ENCODE data around the gene DDX52.
"Not testable (repeated sequence)": the region's sequence is repeated elsewhere in the genome, so short reads cannot be mapped to it uniquely, and the experiment has no call there.

Gene DDX52

DNA sequence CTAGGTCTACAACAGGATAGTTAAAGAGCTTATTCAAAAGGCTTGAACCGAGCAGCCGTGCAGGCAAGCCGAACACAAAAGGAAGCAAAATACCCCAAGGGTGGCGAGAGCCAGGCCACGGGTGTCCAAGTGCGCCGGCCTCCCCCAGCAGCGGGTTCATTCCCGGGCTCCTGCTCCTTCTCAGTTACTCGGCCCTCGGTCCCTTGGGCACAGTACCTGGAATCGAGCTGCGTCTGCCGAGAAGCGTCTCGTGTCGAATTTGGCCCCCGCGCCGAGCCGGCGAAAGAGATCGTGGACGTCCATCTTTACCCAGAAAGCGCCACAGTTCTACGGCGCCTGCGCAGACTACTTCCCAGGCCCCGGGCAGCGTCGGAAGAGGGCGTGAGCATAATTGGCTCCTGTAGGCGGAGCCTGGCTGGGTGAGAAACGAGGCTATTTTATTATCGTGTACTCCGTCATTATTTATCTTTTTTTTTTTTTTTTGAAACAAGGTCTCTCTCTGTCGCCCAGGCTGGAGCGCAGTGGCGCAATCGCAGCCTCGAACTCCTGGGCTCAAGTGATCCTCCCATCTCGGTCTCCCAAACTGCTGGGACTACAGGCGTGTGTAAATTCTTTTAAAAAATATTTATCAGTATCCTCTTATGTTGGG lies at the start of gene DDX52:
Gene DDX52, minus strand, starts transcription at position 329 of the 649 bp plus-strand sequence. Its CDS starts 26 bp downstream, at position 303.
- peak; percentile 90 for DNase-seq (ENCODE audit: low spot score)

DNA sequence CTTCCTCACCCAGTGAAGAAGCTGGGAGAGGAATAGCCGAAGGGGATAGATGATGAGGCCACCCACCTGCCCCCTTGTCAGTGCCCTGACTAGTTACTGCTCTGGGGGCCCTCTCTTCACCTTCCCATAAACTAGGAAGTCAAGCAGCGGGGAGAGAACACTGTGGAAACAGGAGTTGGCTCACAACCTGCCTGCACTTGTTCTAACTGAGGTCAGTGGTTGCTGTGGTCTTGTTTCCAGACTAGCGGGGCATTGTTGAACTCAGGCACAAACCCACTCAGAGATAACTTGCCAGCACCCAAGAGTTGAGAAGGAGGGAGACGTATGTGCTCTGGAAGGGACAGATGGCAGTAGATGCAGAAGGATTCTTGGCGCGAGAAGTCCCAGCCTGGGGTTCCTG lies 48.6 kb upstream of the DDX52 start:
- no peak for DNase-seq (ENCODE audit: low spot score)

DNA sequence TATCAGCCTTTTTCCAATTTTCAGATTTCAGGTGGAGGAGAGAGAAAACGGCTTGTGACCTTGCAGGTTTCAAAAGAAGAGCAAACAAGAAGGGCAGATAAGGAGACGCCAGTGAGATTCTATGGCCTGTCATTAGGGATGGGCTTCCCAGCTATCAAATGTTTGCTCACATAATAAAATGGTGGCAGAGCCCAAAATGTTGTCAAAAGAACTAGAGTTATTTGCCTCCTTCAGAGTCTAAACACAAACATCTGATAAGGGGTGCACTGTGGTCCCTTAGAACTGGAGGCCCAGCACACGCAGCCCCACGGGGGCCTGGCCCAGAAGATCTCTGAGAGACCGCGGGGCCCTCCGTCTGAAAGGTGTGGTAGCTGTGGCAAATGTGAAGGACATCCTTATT lies 46.1 kb upstream of the DDX52 start:
- DNase-seq (ENCODE audit: low spot score), result no peak

GRCh38 chr17:37683454-37683984 lies 40.3 kb upstream of the DDX52 start:
- peak; percentile 2 for DNase-seq (ENCODE audit: low spot score)

DNA sequence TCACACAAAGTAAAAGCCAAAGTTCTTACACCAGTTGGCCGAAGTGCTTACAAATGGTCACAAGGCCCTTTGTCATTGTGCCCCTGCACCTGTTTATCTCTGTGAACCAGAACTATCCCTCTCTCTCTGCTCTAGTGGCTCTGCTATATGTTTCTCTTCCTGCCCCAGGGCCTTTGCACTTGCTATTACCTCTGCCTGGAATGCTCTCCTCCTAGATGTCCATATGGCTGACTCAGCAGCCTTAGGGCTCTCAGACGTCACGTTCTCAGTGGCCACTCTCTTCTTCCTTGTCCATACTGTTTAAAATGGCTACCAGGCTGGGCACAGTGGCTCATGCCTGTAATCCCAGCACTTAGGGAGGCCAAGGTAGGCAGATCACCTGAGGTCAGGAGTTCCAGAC lies 38.8 kb upstream of the DDX52 start:
- no peak for DNase-seq (ENCODE audit: low spot score)

GRCh38 chr17:37679995-37680394 lies 36.7 kb upstream of the DDX52 start:
- not testable (repeated sequence) for DNase-seq (ENCODE audit: low spot score)

DNA sequence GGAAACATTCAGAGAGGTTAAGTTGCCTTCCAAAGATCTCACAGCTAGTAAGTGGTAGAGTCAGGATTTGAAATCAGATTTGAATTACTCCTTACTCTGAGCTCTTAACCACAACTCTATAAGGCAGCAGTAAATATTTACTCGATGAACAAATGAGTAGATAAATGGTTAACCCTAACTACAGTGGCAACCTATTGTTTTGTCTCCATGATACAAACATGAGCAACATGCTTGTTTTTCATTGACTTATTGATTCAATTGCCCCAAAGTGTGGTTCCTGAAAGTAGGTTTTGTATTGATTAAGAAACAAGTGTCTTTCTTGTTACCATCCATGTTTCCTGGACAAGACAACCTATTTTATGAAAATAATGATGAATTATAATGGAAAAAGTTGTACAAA lies 34.8 kb upstream of the DDX52 start:
- no peak for DNase-seq (ENCODE audit: low spot score)

DNA sequence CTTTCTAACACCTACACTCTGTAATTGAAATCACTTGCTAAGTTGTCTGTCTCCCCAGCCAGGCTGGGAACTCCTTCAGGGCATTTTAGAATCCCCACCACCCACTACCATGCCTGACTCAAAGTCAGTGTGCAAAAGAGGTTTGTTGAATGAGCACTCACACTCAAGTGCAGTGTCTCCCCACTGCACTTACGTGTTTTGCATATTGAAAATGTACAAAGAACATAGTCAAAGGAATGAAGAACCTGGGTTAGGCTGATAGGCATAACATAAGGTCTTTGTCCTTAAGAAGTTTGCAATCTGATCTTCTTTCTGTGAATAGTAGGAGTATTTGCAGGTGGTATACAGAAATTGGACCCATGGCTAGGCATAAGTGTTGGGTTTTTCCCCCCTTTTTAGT lies 33.8 kb upstream of the DDX52 start:
- no peak for DNase-seq (ENCODE audit: low spot score)

DNA sequence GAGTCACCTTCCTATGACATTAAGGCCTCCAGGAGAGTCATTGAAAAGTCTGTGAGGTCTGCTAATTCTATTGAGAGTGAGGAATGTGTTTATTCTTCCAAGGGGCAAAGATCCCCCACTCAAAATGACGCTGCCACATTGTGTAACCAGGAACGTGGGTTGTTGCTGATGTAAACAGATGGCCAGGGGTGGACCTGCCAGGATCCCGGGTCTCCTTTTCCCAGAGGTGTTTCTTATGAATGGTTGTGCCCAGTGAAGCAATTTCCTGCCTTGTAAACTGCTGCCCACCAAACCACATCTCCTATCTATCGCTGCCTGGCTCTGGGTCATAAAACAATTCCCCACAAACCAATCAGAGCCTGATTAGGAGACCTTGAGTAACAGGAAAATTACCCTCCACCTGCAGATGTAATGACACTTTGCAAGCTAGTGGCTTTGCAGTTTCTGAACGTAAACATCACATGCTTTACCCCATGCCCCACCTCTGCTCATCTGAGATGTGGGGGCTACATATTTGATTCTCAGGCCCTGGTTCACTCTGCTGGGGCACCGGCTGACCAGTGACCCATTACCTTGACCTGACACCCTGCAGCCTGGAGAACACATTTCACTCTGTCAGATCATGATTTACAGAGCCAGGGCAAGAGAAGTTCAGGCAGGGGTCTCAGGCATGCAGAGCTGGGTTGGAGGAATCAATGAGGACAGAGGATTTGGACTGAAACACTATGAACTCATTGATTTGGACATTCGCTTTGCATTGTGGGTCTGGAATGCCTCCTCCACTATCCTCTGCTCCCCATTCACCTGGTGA lies 33.1 kb upstream of the DDX52 start:
- no peak for DNase-seq (ENCODE audit: low spot score)

DNA sequence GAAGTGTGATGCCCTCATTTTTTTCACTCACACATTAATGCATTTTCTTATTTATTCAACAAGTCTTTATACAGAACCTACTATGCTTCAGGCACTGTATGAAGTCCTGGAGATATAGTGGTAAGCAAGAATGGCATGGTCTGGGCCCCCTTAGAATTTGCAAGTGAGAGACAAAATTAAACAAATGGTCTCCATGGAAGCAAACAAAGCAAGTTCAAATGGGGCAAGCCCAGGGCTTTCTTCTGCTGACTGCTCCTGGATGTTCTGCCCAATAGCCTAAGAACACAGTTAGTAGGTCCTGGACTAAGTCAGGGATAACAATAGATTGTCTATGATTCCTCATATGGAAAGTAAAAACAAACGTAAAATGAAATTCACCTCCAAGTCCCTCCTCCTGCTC lies 31.3 kb upstream of the DDX52 start:
- DNase-seq (ENCODE audit: low spot score), result no peak

- DNase-seq (ENCODE audit: low spot score), result no peak
Measured at GRCh38 chr17:37673386-37673785, 30.1 kb upstream of the DDX52 start.

DNA sequence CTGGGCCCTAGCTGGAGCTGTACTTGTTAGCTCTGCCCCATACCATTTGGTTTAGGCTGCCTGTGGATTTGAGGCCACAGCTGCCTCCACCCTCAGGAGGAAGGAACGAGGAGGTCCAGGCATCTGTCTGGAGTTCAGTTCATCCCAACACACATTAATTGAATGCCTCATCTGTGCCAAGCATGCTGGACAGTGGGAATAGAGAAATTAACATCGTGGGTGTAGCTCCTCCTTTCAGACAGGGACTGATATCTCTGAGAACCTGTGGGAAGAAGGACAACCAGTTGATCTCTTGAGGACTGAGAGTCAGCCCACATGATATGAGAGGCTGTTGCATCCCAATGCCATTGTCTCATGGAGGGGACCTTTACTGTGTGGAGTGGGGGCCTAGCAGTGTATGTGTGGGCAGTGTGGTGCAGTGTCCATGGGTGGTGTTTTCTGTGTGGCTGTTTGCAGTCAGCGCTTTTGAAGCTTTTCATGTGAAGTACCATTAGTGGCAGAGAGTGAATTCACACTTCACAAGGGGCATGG lies 29.4 kb upstream of the DDX52 start:
- no peak for DNase-seq (ENCODE audit: low spot score)

- DNase-seq (ENCODE audit: low spot score), result no peak
Measured at GRCh38 chr17:37671824-37672547, 28.7 kb upstream of the DDX52 start.

DNA sequence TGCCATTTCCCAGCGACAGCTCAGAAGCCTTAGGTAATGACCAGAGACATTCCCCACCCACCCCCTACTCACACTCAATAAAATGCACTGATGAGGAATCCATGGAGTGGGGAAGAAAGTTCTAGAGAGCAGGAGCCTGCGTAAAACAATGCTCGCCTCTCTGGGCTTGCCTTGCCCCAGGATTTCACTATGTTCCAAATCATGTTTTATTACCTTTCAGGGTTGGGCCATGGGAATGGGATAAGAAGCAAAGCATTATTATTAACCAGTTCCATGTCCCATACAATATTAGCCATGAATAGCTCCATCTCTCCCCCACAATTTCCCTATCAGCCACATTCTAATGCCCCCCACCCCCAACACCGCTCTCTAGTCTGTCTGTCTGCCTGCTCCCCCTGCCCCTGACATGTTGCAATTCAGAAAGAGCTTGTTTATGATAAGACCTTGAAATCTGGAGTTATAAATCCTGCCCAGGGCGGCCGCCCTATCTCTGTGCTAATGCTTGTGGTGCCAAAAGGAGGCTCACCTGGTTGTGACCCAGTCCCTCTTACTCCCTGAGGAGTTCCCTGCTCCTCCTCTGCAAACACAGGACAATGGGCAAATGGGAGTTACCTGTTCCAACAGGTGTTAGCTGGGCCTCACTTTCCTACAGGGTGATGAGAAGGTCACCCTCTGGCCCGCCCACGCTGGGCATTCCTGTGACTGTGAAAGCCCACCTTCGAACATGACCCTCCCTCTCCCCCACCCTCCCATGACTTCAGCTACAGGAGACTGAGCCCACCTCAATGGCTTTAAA lies 28.0 kb upstream of the DDX52 start:
- no peak for DNase-seq (ENCODE audit: low spot score)

DNA sequence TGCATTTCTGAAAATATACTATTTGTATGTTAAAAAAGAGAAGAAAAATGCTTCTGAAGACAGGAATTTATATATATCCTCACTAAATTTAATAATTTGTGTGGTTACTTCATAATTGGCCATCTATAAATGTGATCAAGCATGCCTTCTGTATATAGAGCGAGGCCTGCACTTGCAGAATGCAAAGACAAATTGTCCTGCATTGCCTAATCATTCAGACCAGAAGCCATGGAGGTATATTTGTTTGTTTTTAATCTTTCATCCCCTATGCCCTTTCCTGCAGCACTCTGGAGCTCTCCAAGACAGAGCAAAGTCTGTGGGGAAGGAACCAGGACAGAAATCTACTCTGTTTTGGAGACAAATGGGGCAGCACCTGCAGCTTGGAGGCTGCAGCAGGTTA lies 23.8 kb upstream of the DDX52 start:
- no peak for DNase-seq (ENCODE audit: low spot score)

GRCh38 chr17:37664214-37664613 lies 21.0 kb upstream of the DDX52 start:
- DNase-seq (ENCODE audit: low spot score), result no peak

DNA sequence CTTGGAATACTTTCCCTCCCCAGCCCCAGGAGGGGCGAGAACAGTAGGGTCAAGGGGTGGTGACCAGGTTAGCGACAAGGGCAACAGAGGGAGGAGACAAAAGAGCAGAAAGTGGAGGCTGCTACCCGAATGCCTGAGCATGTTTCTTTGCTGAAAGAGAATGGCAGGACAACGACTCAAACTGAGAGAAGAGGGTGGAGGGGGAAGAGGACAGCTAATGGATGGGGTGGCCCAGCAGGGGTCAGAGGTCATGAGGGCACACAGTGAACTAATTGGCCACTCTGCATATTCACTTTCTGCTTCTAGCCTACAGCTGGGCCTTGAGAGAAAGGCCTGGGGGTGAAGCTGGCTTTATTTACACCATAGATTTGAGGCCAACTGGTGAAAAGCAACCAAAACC lies 19.1 kb upstream of the DDX52 start:
- no peak for DNase-seq (ENCODE audit: low spot score)

DNA sequence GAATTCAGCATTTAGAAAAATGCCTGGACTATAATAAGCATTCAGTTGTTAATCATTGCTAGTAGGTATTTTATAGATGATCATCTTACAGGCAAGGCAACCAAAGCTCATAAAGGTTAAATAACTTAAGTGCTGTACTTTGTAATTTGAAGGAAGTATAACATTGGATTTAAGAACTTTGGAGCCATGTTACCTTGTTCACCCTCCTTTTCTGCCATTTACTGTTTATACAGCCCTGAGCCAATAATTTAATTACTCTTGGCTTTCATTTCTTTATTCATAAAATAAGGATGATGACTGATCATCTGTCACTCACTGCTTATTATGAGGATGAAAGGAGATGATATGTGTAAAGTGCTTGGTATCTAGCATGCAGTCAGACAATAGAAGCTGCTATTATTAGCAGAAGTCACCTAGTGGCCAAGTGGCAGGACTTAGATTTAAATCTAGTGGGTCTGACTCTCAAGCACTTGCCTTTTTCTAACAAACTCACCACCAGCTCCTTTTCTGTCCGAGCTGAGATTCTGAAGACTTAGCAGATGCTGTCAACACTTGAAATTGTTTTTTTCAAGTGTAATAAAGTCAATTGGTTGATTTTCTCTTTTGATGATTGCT lies 18.3 kb upstream of the DDX52 start:
- DNase-seq (ENCODE audit: low spot score), result no peak

GRCh38 chr17:37659925-37660324 lies 16.7 kb upstream of the DDX52 start:
- DNase-seq (ENCODE audit: low spot score), result no peak

GRCh38 chr17:37657202-37657601 lies 14.0 kb upstream of the DDX52 start:
- no peak for DNase-seq (ENCODE audit: low spot score)

DNA sequence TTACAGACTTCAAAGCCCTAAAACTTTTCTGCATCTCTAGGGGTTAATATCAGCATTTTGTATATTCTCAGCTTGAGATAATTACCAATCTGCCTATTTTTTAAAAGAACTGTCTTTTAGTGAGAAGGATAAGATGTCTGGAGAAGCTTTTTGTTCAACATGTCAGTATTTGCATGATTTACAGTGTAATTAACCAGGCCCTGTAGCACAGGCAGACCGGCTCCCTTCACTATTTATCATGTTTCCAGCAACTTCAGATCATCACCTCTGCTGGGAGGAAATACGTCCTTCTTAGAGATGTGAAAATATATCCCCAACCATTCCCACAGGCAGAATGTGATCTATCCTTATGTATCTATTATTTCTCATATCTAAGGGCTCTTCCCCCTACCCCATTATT lies 8.6 kb upstream of the DDX52 start:
- no peak for DNase-seq (ENCODE audit: low spot score)

Measured in pons (tissue), 1 donor.